K562 (cell line): ENCODE data around the gene TAMALIN. TPM values are rescaled to one million over a fixed set of nuclear protein-coding genes. Genes with fewer than 3 reads are reported as not detected.

Experiments used
- EP400 ChIP-seq: fragments of 450-650 bp; IDR thresholded peaks from 2 replicates; pipeline ENCODE4 v1.6.1; 2017; ENCODE audit warnings: antibody characterized with exemption, mild to moderate bottlenecking, moderate library complexity
- ETV5 ChIP-seq: sonication (generic); formaldehyde crosslinking; IDR thresholded peaks from 2 replicates; pipeline ENCODE4 v1.4.0; 2020; ENCODE audit warnings: low read depth, mild to moderate bottlenecking, missing genetic modification reagents
- FIP1L1 ChIP-seq: fragments of 200-400 bp; formaldehyde crosslinking; IDR thresholded peaks from 2 replicates; pipeline ENCODE4 v1.6.1; 2018; ENCODE audit warnings: mild to moderate bottlenecking, low read depth, low read length; ENCODE audit not compliant: poor library complexity, severe bottlenecking
- GABPB1 ChIP-seq: sonication (generic); formaldehyde crosslinking; IDR thresholded peaks from 2 replicates; pipeline ENCODE4 v1.8.0; 2022; ENCODE audit warnings: mild to moderate bottlenecking, missing genetic modification reagents
- HDAC1 ChIP-seq, 2 experiments: fragments of 450-650 bp; IDR thresholded peaks; 2 replicates each; pipeline ENCODE4 v1.6.1; 2016 to 2017; ENCODE audit warnings: inconsistent platforms in 1 of 2, mild to moderate bottlenecking in 1 of 2, moderate library complexity in 1 of 2
- HDAC3 ChIP-seq: fragments of 450-650 bp; IDR thresholded peaks from 2 replicates; pipeline ENCODE4 v1.6.1; 2018; ENCODE audit warnings: borderline replicate concordance, mild to moderate bottlenecking, moderate library complexity; ENCODE audit not compliant: partially characterized antibody
- MAZ ChIP-seq, 2 experiments: fragments of 450-650 bp in 1 of 2; sonication (generic) in 1 of 2; formaldehyde crosslinking; IDR thresholded peaks in 1 of 2; conservative IDR thresholded peaks in 1 of 2; 2 replicates each; pipeline versions ENCODE4 v1.4.0 to v1.5.0; 2020; ENCODE audit warnings: mild to moderate bottlenecking in 1 of 2, missing genetic modification reagents in 1 of 2
- PCBP2 ChIP-seq: fragments of 200-400 bp; formaldehyde crosslinking; IDR thresholded peaks from 2 replicates; pipeline ENCODE4 v1.6.1; 2018; ENCODE audit warnings: low read length, low read depth, mild to moderate bottlenecking, moderate library complexity; ENCODE audit not compliant: poor library complexity, severe bottlenecking
- POLR2A ChIP-seq: fragments of 450-650 bp; conservative IDR thresholded peaks from 2 replicates; pipeline ENCODE4 v1.6.1; 2016
- SMAD4 ChIP-seq: fragments of 250-450 bp; sonication (Bioruptor Pico); conservative IDR thresholded peaks from 2 replicates; pipeline ENCODE4 v1.8.0; 2021; ENCODE audit warnings: inconsistent platforms, mild to moderate bottlenecking, moderate library complexity
- TBP ChIP-seq: optimal IDR thresholded peaks from 2 replicates; pipeline ENCODE3; 2011; ENCODE audit warnings: low read depth, low read length, improper control_type of control experiment
- ZNF165 ChIP-seq: fragments of 250-450 bp; sonication (Bioruptor Pico); IDR thresholded peaks from 2 replicates; pipeline ENCODE4 v1.4.0; 2020; ENCODE audit warnings: borderline replicate concordance
- ZSCAN29 ChIP-seq: fragments of 450-650 bp; IDR thresholded peaks from 2 replicates; pipeline ENCODE4 v1.6.1; 2017
- polyA plus RNA-seq, 8 experiments: library from polyadenylated mRNA; depleted of rRNA in 4 of 8; stranded (reverse) in 5 of 8; unstranded in 3 of 8; fragments of >200 nt; fragmentation: Nextera tagmentation in 2 of 8; fragmentation: Illumina TruSeq in 1 of 8; extraction: Ambion mirVana in 2 of 8; extraction: Trizol in 1 of 8; gene quantifications; 2 replicates each; pipeline versions ENCODE4 v1.2.1 to v1.2.3, GENCODE V29; 2011 to 2014; ENCODE audit warnings: inconsistent platforms in 1 of 8, missing spikeins in 1 of 8
- total RNA-seq, 7 experiments: library from RNA; depleted of rRNA in 6 of 7; stranded (reverse); fragments of >200 nt in 6 of 7; fragmentation: Illumina TruSeq in 2 of 7; extraction: Trizol in 2 of 7; gene quantifications; 2 replicates each; pipeline versions ENCODE4 v1.2.1 to v1.2.3, GENCODE V29; 2011 to 2021; ENCODE audit warnings: low replicate concordance in 1 of 7
- TF ChIP-seq, protein P1 (sequence below), 3 experiments: IDR thresholded peaks in 2 of 3; conservative IDR thresholded peaks in 1 of 3; 2 replicates each; pipeline ENCODE4 v1.5.1; 2011 to 2012; ENCODE audit warnings: low read length in 3 of 3, mild to moderate bottlenecking in 3 of 3, control low read depth in 2 of 3, improper control_type of control experiment in 1 of 3, inconsistent platforms in 1 of 3, low read depth in 1 of 3, mixed read lengths in 1 of 3, moderate library complexity in 1 of 3; ENCODE audit not compliant: insufficient read depth in 2 of 3
- TF ChIP-seq, protein P2 (sequence below), 2 experiments: IDR thresholded peaks; 2 replicates each; pipeline ENCODE4 v1.6.1; 2012; ENCODE audit warnings: improper control_type of control experiment in 2 of 2, low read depth in 2 of 2, low read length in 2 of 2, borderline replicate concordance in 1 of 2

TAMALIN gene
- total and polyA plus RNA-seq, 9 of the 15 experiments (the other 6 are each of a cell fraction or from before 2014, with no cell fraction given) = 0.74 to 2.2 (median 1.5) TPM; not detected in 2

DNA sequence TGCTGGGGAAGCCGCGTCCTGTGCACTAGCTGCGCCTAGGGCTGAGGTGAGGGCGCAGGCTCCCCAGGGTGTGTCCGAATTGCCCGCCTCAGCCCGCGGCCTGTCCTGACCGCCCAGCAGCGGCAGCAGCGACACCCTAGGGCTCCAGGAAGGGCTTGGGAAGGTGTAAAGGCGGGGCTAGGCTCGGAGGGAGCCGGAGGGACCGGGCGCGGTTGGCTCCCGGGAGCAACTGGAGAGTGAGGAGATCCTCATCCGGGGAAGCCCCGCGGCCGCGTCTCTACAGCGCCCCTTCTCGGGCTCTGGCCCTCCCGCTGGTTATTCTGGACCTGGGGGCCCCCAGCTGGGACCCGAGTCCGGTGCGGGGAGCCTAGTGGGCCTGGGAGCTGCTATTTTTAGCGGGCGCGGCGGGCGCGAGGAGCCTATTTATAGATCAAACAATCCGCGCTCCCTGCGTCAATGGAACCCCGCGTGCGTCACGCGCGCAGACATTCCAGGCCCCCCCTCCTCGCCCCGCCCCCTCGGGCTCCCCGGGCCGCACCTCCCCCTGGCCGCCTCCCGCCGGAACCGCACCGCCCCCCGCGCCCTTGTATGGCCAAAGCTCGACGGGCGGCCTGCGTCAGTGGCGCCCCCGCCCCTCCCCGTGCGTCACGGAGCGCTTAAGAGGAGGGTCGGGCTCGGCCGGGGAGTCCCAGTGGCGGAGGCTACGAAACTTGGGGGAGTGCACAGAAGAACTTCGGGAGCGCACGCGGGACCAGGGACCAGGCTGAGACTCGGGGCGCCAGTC, 44.2 kb downstream of the TAMALIN start, which contains the start of gene NR4A1 (continued):
- TF ChIP-seq, protein P1, sequence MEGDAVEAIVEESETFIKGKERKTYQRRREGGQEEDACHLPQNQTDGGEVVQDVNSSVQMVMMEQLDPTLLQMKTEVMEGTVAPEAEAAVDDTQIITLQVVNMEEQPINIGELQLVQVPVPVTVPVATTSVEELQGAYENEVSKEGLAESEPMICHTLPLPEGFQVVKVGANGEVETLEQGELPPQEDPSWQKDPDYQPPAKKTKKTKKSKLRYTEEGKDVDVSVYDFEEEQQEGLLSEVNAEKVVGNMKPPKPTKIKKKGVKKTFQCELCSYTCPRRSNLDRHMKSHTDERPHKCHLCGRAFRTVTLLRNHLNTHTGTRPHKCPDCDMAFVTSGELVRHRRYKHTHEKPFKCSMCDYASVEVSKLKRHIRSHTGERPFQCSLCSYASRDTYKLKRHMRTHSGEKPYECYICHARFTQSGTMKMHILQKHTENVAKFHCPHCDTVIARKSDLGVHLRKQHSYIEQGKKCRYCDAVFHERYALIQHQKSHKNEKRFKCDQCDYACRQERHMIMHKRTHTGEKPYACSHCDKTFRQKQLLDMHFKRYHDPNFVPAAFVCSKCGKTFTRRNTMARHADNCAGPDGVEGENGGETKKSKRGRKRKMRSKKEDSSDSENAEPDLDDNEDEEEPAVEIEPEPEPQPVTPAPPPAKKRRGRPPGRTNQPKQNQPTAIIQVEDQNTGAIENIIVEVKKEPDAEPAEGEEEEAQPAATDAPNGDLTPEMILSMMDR (IDR thresholded peaks at IDR 0.05 in 2 of 3, conservative IDR thresholded peaks at IDR 0.05 in 1 of 3; ENCODE audit: insufficient read depth in 2 of 3, low read depth in 1 of 3, low read length in 3 of 3) = peak; percentile 18; a peak in 4 of 6 replicates
- TF ChIP-seq ETV5 (CRISPR knock-in tag) (no peak; the same call in 1 of the 2 replicates), HDAC1 (IDR thresholded peaks at IDR 0.05) (0 out of 4 replicates have a peak, but pooled peaks of 1 of the 2 experiments have one; percentile 20), FIP1L1 (peak; percentile 61), HDAC3 (peak; percentile 76), GABPB1 (CRISPR knock-in tag) (peak; percentile 48), SMAD4 (peak; percentile 83), ZNF165 (CRISPR knock-in tag) (no peak), ZSCAN29 (peak; percentile 91), TBP (peak; percentile 74), POLR2A (peak; percentile 67), MAZ (CRISPR knock-in tag; conservative IDR thresholded peaks at IDR 0.05 in 1 of 2, IDR thresholded peaks at IDR 0.05 in 1 of 2) (peak; percentile 89 to 94), EP400 (no peak; the same call in 1 of the 2 replicates), PCBP2 (no peak)
- TF ChIP-seq, protein P2, sequence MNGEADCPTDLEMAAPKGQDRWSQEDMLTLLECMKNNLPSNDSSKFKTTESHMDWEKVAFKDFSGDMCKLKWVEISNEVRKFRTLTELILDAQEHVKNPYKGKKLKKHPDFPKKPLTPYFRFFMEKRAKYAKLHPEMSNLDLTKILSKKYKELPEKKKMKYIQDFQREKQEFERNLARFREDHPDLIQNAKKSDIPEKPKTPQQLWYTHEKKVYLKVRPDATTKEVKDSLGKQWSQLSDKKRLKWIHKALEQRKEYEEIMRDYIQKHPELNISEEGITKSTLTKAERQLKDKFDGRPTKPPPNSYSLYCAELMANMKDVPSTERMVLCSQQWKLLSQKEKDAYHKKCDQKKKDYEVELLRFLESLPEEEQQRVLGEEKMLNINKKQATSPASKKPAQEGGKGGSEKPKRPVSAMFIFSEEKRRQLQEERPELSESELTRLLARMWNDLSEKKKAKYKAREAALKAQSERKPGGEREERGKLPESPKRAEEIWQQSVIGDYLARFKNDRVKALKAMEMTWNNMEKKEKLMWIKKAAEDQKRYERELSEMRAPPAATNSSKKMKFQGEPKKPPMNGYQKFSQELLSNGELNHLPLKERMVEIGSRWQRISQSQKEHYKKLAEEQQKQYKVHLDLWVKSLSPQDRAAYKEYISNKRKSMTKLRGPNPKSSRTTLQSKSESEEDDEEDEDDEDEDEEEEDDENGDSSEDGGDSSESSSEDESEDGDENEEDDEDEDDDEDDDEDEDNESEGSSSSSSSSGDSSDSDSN (IDR thresholded peaks at IDR 0.05; ENCODE audit: borderline replicate concordance in 1 of 2, low read depth in 2 of 2, low read length in 2 of 2) = peak; percentile 57 to 89; a peak in 3 of 4 replicates
